ENCODE data around the gene TMEM229B.

- TF ChIP-seq YY1 (IDR thresholded peaks at IDR 0.05; ENCODE audit: insufficient read depth, insufficient read length): no peak
- no peak for TF ChIP-seq ZNF274 (IDR thresholded peaks at IDR 0.05; ENCODE audit: low read depth, low read length)
- TF ChIP-seq SUZ12 (IDR thresholded peaks at IDR 0.05; ENCODE audit: extremely low read depth, insufficient read depth, insufficient read length): no peak
Measured at GRCh38 chr14:67491285-67491684, 2.8 kb upstream of the TMEM229B start.
